ENCODE measurements around the gene NKX1-1. TPM values are rescaled to one million over a fixed set of nuclear protein-coding genes. Genes with fewer than 3 reads are reported as not detected.

Gene NKX1-1
- total RNA-seq, 1 experiment from 2014 or later, result not detected

GRCh38 chr4:1381181-1381621, 25.0 kb downstream of the NKX1-1 start:
- no peak overlapping the region for H3K4me3 ChIP-seq (ENCODE audit: low read depth in 2 of 2, low read length in 2 of 2)
- no peaks in the 10 kb centered on the region for H3K27me3 ChIP-seq (ENCODE audit: control insufficient read depth, insufficient read depth, low read length)
- BruUV-seq (replicated peaks), result no TSS peak
- H3K36me3 ChIP-seq (ENCODE audit: control insufficient read depth, insufficient read depth, low read length), result no peaks in the 10 kb centered on the region
- no peaks in the 10 kb centered on the region for H3K4me1 ChIP-seq (ENCODE audit: control insufficient read depth, insufficient read depth, low read length)
- ChIA-PET CTCF (no interaction called here), POLR2A (no interaction called here)
- intact Hi-C loops (cut with micrococcal nuclease; ENCODE audit: unreplicated experiment), result no loop called here
- no peaks in the 10 kb centered on the region for H3K9me3 ChIP-seq (ENCODE audit: control insufficient read depth, insufficient read depth, low read depth, low read length)
- ATAC-seq (no peak), DNase-seq (ENCODE audit: low read depth, low spot score) (no peak)
- in situ Hi-C loops (cut with HindIII; ENCODE audit: low pct_unique_long_range_greater_than_20kb, low sequenced_read_pairs), result no loop called here
- H3K27ac ChIP-seq (ENCODE audit: low read length), result no peak overlapping the region
- TF ChIP-seq TCF7L2 (IDR thresholded peaks at IDR 0.05; ENCODE audit: low read depth, low read length), result no peak
- no peak for TF ChIP-seq CTCF (IDR thresholded peaks at IDR 0.05)
- no peak for TF ChIP-seq REST (IDR thresholded peaks at IDR 0.05; ENCODE audit: insufficient read depth in 1 of 2, low read depth in 2 of 2, low read length in 1 of 2)
- no peak for TF ChIP-seq POLR2AphosphoS5 (IDR thresholded peaks at IDR 0.05; ENCODE audit: low read depth, low read length)
- no peak for TF ChIP-seq SIN3A (IDR thresholded peaks at IDR 0.05; ENCODE audit: borderline replicate concordance, insufficient read depth, low read depth, low read length)

GRCh38 chr4:1380368-1381151, 25.7 kb downstream of the NKX1-1 start:
- H3K27ac ChIP-seq (ENCODE audit: low read length), result no peak overlapping the region
- no peak for TF ChIP-seq TCF7L2 (IDR thresholded peaks at IDR 0.05; ENCODE audit: low read depth, low read length)
- no peak for TF ChIP-seq SIN3A (IDR thresholded peaks at IDR 0.05; ENCODE audit: borderline replicate concordance, insufficient read depth, low read depth, low read length)
- no peak for TF ChIP-seq REST (IDR thresholded peaks at IDR 0.05; ENCODE audit: insufficient read depth in 1 of 2, low read depth in 2 of 2, low read length in 1 of 2)
- no peak for TF ChIP-seq CTCF (IDR thresholded peaks at IDR 0.05)
- no peak for TF ChIP-seq POLR2AphosphoS5 (IDR thresholded peaks at IDR 0.05; ENCODE audit: low read depth, low read length)
- intact Hi-C loops (cut with micrococcal nuclease; ENCODE audit: unreplicated experiment), result no loop called here
- no peaks in the 10 kb centered on the region for H3K27me3 ChIP-seq (ENCODE audit: control insufficient read depth, insufficient read depth, low read length)
- no peaks in the 10 kb centered on the region for H3K9me3 ChIP-seq (ENCODE audit: control insufficient read depth, insufficient read depth, low read depth, low read length)
- in situ Hi-C loops (cut with HindIII; ENCODE audit: low pct_unique_long_range_greater_than_20kb, low sequenced_read_pairs), result no loop called here
- CTCF ChIA-PET, result no interaction called here
- H3K4me3 ChIP-seq (ENCODE audit: low read depth in 2 of 2, low read length in 2 of 2), result no peak overlapping the region
- DNase-seq (ENCODE audit: low read depth, low spot score) (no peak), ATAC-seq (no peak)
- no peaks in the 10 kb centered on the region for H3K36me3 ChIP-seq (ENCODE audit: control insufficient read depth, insufficient read depth, low read length)
- no TSS peak for BruUV-seq (replicated peaks)
- no peaks in the 10 kb centered on the region for H3K4me1 ChIP-seq (ENCODE audit: control insufficient read depth, insufficient read depth, low read length)
- POLR2A ChIA-PET, result no interaction called here
